SK-N-SH (cell line): Measurements from ENCODE around the gene MRC1.

Experiments used
- TEAD4 ChIP-seq: IDR thresholded peaks from 2 replicates; pipeline ENCODE4 v1.4.0; 2012; ENCODE audit warnings: mild to moderate bottlenecking, borderline replicate concordance; ENCODE audit not compliant: insufficient read depth
- TF ChIP-seq, protein P1 (sequence below): fragments of 200-600 bp; sonication (generic); IDR thresholded peaks from 2 replicates; pipeline ENCODE4 v1.6.1; 2017; ENCODE audit warnings: antibody characterized with exemption, mild to moderate bottlenecking, moderate library complexity
- TF ChIP-seq, protein P2 (sequence below): IDR thresholded peaks from 2 replicates; pipeline ENCODE4 v1.4.0; 2012; ENCODE audit warnings: low read depth, borderline replicate concordance

DNA sequence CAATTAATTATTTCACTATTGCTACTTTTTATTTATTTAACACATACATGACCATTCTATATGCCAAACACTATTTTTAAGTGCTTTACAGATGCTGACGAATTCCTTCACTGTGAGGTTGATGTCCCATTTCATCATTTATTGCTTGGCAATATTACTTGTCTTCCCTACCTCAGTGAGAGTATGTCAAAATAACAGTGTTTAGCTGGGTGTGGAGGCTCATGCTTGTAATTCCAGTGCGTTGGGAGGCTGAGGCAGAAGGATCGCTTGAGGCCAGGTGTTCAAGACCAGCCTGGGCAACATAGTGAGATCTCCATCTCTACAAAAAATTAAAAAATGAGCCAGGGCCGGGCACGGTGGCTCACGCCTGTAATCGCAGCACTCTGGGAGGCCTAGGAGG is 19.8 kb upstream of the MRC1 start:
- no peak for TF ChIP-seq TEAD4
- TF ChIP-seq, protein P1, sequence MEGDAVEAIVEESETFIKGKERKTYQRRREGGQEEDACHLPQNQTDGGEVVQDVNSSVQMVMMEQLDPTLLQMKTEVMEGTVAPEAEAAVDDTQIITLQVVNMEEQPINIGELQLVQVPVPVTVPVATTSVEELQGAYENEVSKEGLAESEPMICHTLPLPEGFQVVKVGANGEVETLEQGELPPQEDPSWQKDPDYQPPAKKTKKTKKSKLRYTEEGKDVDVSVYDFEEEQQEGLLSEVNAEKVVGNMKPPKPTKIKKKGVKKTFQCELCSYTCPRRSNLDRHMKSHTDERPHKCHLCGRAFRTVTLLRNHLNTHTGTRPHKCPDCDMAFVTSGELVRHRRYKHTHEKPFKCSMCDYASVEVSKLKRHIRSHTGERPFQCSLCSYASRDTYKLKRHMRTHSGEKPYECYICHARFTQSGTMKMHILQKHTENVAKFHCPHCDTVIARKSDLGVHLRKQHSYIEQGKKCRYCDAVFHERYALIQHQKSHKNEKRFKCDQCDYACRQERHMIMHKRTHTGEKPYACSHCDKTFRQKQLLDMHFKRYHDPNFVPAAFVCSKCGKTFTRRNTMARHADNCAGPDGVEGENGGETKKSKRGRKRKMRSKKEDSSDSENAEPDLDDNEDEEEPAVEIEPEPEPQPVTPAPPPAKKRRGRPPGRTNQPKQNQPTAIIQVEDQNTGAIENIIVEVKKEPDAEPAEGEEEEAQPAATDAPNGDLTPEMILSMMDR: no peak
- TF ChIP-seq, protein P2, sequence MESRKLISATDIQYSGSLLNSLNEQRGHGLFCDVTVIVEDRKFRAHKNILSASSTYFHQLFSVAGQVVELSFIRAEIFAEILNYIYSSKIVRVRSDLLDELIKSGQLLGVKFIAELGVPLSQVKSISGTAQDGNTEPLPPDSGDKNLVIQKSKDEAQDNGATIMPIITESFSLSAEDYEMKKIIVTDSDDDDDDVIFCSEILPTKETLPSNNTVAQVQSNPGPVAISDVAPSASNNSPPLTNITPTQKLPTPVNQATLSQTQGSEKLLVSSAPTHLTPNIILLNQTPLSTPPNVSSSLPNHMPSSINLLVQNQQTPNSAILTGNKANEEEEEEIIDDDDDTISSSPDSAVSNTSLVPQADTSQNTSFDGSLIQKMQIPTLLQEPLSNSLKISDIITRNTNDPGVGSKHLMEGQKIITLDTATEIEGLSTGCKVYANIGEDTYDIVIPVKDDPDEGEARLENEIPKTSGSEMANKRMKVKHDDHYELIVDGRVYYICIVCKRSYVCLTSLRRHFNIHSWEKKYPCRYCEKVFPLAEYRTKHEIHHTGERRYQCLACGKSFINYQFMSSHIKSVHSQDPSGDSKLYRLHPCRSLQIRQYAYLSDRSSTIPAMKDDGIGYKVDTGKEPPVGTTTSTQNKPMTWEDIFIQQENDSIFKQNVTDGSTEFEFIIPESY: no peak
